Measurements from ENCODE around the gene GSTA3.
"Not testable (repeated sequence)": the region's sequence is repeated elsewhere in the genome, so short reads cannot be mapped to it uniquely, and the experiment has no call there.

The GSTA3 gene

GRCh38 chr6:52909531-52909930, at the start of gene GSTA3:
GSTA3 (minus strand) TSS chr6:52909698; CDS start chr6:52905834, 3,864 bp downstream.
- TF ChIP-seq ZFX (IDR thresholded peaks at IDR 0.05; ENCODE audit: borderline replicate concordance) (no peak), CTCF (IDR thresholded peaks at IDR 0.05) (no peak)
- H3K27ac ChIP-seq, result peak within 1 kb of the TSS; percentile 61

GRCh38 chr6:52958546-52959255, 49.2 kb upstream of the GSTA3 start:
- TF ChIP-seq ZFX (IDR thresholded peaks at IDR 0.05; ENCODE audit: borderline replicate concordance) (no peak), CTCF (IDR thresholded peaks at IDR 0.05) (no peak)

GRCh38 chr6:52955871-52956270, 46.4 kb upstream of the GSTA3 start:
- no peak overlapping the region for H3K27ac ChIP-seq
- no peak for TF ChIP-seq CTCF (IDR thresholded peaks at IDR 0.05)
- TF ChIP-seq ZFX (IDR thresholded peaks at IDR 0.05; ENCODE audit: borderline replicate concordance), result no peak

More at GRCh38 chr6:52958546-52959255, 49.2 kb upstream of the GSTA3 start:
- no peak overlapping the region for H3K27ac ChIP-seq

- no peak for TF ChIP-seq ZFX (IDR thresholded peaks at IDR 0.05; ENCODE audit: borderline replicate concordance)
- no peak for TF ChIP-seq CTCF (IDR thresholded peaks at IDR 0.05)
- no peak overlapping the region for H3K27ac ChIP-seq
Measured at GRCh38 chr6:52953911-52954839, 44.7 kb upstream of the GSTA3 start.

GRCh38 chr6:52946306-52946705, 36.8 kb upstream of the GSTA3 start:
- no peak overlapping the region for H3K27ac ChIP-seq
- no peak for TF ChIP-seq CTCF (IDR thresholded peaks at IDR 0.05)
- TF ChIP-seq ZFX (IDR thresholded peaks at IDR 0.05; ENCODE audit: borderline replicate concordance), result no peak

GRCh38 chr6:52942821-52943220, 33.3 kb upstream of the GSTA3 start:
- H3K27ac ChIP-seq, result not testable (repeated sequence)

- no peak overlapping the region for H3K27ac ChIP-seq
- TF ChIP-seq CTCF (IDR thresholded peaks at IDR 0.05), result no peak
- TF ChIP-seq ZFX (IDR thresholded peaks at IDR 0.05; ENCODE audit: borderline replicate concordance), result no peak
Measured at GRCh38 chr6:52942221-52942620, 32.7 kb upstream of the GSTA3 start.

Data from 22Rv1 (cell line).